GM19397 (cell line): ENCODE measurements around the gene PPM1H.
"Not testable (repeated sequence)": the region's sequence is repeated elsewhere in the genome, so short reads cannot be mapped to it uniquely, and the experiment has no call there.

Source experiments
- ATAC-seq: cut with Tn5 transposase; IDR thresholded peaks from one replicate; pipeline ENCODE4 v1.9.1; 2021; ENCODE audit warnings: mild to moderate bottlenecking, moderate library complexity; ENCODE audit not compliant: unreplicated experiment

The PPM1H gene

GRCh38 chr12:62694116-62694515 lies 240.8 kb downstream of the PPM1H start:
- no peak for ATAC-seq

- no peak for ATAC-seq
These were observed 241.4 kb downstream of the PPM1H start for GRCh38 chr12:62693376-62694050.

GRCh38 chr12:62692884-62693283 lies 242.1 kb downstream of the PPM1H start:
- ATAC-seq, result no peak

- no peak for ATAC-seq
These were observed 243.6 kb downstream of the PPM1H start for GRCh38 chr12:62691309-62691708.

GRCh38 chr12:62689042-62689839 lies 245.7 kb downstream of the PPM1H start:
- ATAC-seq, result no peak

- ATAC-seq, result no peak
These were observed 248.0 kb downstream of the PPM1H start for GRCh38 chr12:62686938-62687337.

GRCh38 chr12:62684570-62685295 lies 250.2 kb downstream of the PPM1H start:
- no peak for ATAC-seq

GRCh38 chr12:62683776-62684569 lies 251.0 kb downstream of the PPM1H start:
- ATAC-seq, result no peak

GRCh38 chr12:62681306-62681705 lies 253.6 kb downstream of the PPM1H start:
- no peak for ATAC-seq

- ATAC-seq, result no peak
These were observed 255.3 kb downstream of the PPM1H start for GRCh38 chr12:62679608-62680007.

- no peak for ATAC-seq
These were observed 257.6 kb downstream of the PPM1H start for GRCh38 chr12:62677355-62677754.

GRCh38 chr12:62676521-62677307 lies 258.2 kb downstream of the PPM1H start:
- no peak for ATAC-seq

- ATAC-seq, result no peak
These were observed 261.7 kb downstream of the PPM1H start for GRCh38 chr12:62673028-62673815.

- no peak for ATAC-seq
These were observed 263.8 kb downstream of the PPM1H start for GRCh38 chr12:62670986-62671720.

GRCh38 chr12:62668782-62669181 lies 266.2 kb downstream of the PPM1H start:
- ATAC-seq, result no peak

- not testable (repeated sequence) for ATAC-seq
These were observed 270.0 kb downstream of the PPM1H start for GRCh38 chr12:62664951-62665350.

- no peak for ATAC-seq
These were observed 274.2 kb downstream of the PPM1H start for GRCh38 chr12:62660756-62661155.

GRCh38 chr12:62659453-62660295 lies 275.3 kb downstream of the PPM1H start:
- ATAC-seq, result no peak
